Tibial nerve (tissue), 4 donors: Measurements from ENCODE around the gene SLC43A1. TPM values are rescaled to one million over a fixed set of nuclear protein-coding genes. Genes with fewer than 3 reads are reported as not detected.

ENCODE experiments used
- DNase-seq, 2 donors: peaks; one replicate each; pipeline ENCODE4 v3.0.0-alpha.2; 2019; ENCODE audit warnings: low spot score in 2 of 2
- H3K27ac ChIP-seq, 4 donors: fragments of 200-600 bp; sonication (generic) in 3 of 4; one replicate each; pipeline ENCODE4 v1.5.1; 2017 to 2019; ENCODE audit warnings: mild to moderate bottlenecking in 1 of 4
- H3K27me3 ChIP-seq, 2 donors: fragments of 200-600 bp; sonication (generic) in 1 of 2; one replicate each; pipeline versions ENCODE4 v1.5.1 to v1.6.0; 2017 to 2019
- H3K36me3 ChIP-seq, 3 donors: fragments of 200-600 bp; sonication (generic); one replicate each; pipeline ENCODE4 v1.5.1; 2018 to 2019
- H3K4me1 ChIP-seq, 4 donors: fragments of 200-600 bp; sonication (generic) in 3 of 4; one replicate each; pipeline ENCODE4 v1.5.1; 2017 to 2019
- H3K4me3 ChIP-seq, 4 donors: fragments of 200-600 bp; sonication (generic) in 3 of 4; one replicate each; pipeline ENCODE4 v1.5.1; 2017 to 2019; ENCODE audit warnings: mild to moderate bottlenecking in 1 of 4, moderate library complexity in 1 of 4
- H3K9me3 ChIP-seq, 4 donors: fragments of 200-600 bp; sonication (generic) in 3 of 4; one replicate each; pipeline ENCODE4 v1.5.1; 2017 to 2019
- EP300 ChIP-seq, 2 donors: sonication (generic); formaldehyde crosslinking; IDR thresholded peaks; one replicate each; pipeline ENCODE4 v1.6.1; 2017; ENCODE audit warnings: antibody characterized with exemption in 2 of 2, mild to moderate bottlenecking in 1 of 2
- POLR2A ChIP-seq, 2 donors: fragments of 450-650 bp; IDR thresholded peaks; one replicate each; pipeline ENCODE4 v1.6.1; 2017; ENCODE audit warnings: antibody characterized with exemption in 2 of 2, mild to moderate bottlenecking in 2 of 2, moderate library complexity in 2 of 2
- WGBS, 2 donors: methylation state at CpG; one replicate each; pipeline ENCODE4 v1.1.5; 2018; 5-methylcytosine and 5-hydroxymethylcytosine counted together
- total RNA-seq, 4 donors: library from RNA; depleted of rRNA; stranded (reverse); fragments of >200 nt; gene quantifications; one replicate each; pipeline ENCODE4 v1.1.0, GENCODE V29; 2016
- TF ChIP-seq, protein P1 (sequence below), 5 experiments: fragments of 200-600 bp in 3 of 5; fragments of 450-650 bp in 2 of 5; sonication (generic) in 3 of 5; IDR thresholded peaks; one replicate each; pipeline ENCODE4 v1.5.1; 2016 to 2019; ENCODE audit warnings: antibody characterized with exemption in 5 of 5, mild to moderate bottlenecking in 3 of 5, moderate library complexity in 2 of 5

The SLC43A1 gene
- total RNA-seq, 4 donors from 2014 or later, result 35.8 to 47.3 (median 42.4) TPM

DNA sequence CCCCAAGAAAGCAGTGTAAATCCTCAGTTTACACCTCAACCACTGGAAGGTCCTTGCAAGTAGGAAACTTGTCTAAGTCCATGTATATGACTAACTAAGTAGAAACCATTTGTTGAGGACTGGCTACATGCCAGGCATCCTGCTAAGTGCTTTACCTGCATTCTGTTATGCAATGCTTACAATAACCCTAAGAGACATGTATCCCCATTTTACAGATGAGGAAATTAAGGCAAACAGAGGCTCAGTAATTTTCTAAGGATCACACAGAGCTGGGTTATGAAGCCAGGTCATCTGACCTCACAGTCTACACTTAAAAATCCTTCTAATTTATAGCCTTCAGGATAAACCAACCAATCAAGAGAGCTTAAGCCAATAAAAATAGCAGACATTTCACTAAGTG, 13.5 kb upstream of the SLC43A1 start:
- TF ChIP-seq EP300 (IDR thresholded peaks at IDR 0.05) (no peak), POLR2A (IDR thresholded peaks at IDR 0.05) (no peak)
- TF ChIP-seq, protein P1, sequence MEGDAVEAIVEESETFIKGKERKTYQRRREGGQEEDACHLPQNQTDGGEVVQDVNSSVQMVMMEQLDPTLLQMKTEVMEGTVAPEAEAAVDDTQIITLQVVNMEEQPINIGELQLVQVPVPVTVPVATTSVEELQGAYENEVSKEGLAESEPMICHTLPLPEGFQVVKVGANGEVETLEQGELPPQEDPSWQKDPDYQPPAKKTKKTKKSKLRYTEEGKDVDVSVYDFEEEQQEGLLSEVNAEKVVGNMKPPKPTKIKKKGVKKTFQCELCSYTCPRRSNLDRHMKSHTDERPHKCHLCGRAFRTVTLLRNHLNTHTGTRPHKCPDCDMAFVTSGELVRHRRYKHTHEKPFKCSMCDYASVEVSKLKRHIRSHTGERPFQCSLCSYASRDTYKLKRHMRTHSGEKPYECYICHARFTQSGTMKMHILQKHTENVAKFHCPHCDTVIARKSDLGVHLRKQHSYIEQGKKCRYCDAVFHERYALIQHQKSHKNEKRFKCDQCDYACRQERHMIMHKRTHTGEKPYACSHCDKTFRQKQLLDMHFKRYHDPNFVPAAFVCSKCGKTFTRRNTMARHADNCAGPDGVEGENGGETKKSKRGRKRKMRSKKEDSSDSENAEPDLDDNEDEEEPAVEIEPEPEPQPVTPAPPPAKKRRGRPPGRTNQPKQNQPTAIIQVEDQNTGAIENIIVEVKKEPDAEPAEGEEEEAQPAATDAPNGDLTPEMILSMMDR (IDR thresholded peaks at IDR 0.05), result no peak
- Histone ChIP-seq H3K27ac (no peak overlapping the region), H3K9me3 (no peaks in the 10 kb centered on the region), H3K4me1 (peaks cover 0 to 24% (median 10%) of the 10 kb centered on the region in 4 donors), H3K36me3 (peaks cover 0 to 24% (median 0%) of the 10 kb centered on the region in 3 donors), H3K27me3 (no peaks in the 10 kb centered on the region), H3K4me3 (no peak overlapping the region)
- DNase-seq, result no peak

DNA sequence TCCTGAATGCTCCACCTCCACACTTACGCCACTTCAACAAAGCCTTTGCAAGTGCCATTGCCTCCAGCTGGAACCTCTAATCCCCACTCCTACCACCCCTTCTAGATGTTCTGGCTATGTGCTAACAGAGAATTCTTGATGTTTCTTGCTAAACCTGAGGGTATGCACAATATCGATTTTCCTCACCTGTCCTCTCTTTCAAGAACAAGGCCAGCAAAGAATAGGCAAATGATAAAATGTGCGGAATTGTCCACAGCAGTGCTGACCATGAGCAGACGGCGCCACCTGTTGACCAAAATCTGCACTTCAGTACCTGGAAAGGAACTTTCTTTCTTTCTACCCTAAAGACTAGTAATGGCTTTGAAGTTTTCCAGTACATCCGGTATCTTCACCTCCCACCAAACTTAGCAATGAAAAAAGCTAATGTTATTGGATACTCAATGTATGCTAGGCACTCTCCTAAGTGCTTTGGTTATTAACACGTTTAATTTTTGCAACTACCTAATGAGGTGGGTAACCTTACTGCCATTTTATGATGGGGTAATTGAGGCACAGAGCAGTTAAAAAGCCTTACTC, 11.6 kb upstream of the SLC43A1 start:
- Histone ChIP-seq H3K36me3 (peaks cover 0 to 24% (median 0%) of the 10 kb centered on the region in 3 donors), H3K9me3 (no peaks in the 10 kb centered on the region), H3K4me1 (peaks cover 0 to 24% (median 10%) of the 10 kb centered on the region in 4 donors), H3K4me3 (no peak overlapping the region), H3K27ac (no peak overlapping the region), H3K27me3 (no peaks in the 10 kb centered on the region)
- TF ChIP-seq POLR2A (IDR thresholded peaks at IDR 0.05) (no peak), EP300 (IDR thresholded peaks at IDR 0.05) (peak in 1 of 2 donors; percentile 36)
- TF ChIP-seq, protein P1 (IDR thresholded peaks at IDR 0.05), result peak; percentile 85 to 91 (median 87)
- DNase-seq, result peak; percentile 72 to 95
- WGBS, 2 donors, result 16 to 18% methylated on average over 7 of the region's 7 CpGs

DNA sequence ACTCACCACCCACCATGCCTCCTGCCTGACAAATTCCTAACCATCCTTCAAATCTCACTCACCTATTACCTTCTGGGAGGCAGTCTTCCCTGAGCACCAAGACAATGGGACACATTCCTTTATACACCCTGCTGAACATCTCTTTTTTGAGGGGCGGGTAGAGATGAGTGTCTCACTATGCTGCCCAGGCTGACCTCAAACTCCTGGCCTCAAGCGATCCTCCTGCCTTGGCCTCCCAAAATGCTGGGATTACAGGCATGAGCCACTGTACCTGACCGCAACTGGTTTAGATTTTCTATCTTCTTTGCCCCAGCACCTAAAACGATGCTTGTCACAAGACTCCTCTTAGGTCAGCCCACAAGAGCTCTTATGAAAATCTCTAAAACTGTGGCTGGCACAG, 7.9 kb upstream of the SLC43A1 start:
- Histone ChIP-seq H3K4me1 (no peaks in the 10 kb centered on the region), H3K9me3 (no peaks in the 10 kb centered on the region), H3K4me3 (no peak overlapping the region), H3K27ac (no peak overlapping the region), H3K27me3 (no peaks in the 10 kb centered on the region), H3K36me3 (peaks cover 0 to 19% (median 0%) of the 10 kb centered on the region in 3 donors)
- no peak for TF ChIP-seq POLR2A (IDR thresholded peaks at IDR 0.05)
- TF ChIP-seq EP300 (IDR thresholded peaks at IDR 0.05), result no peak
- TF ChIP-seq, protein P1 (IDR thresholded peaks at IDR 0.05), result no peak
- 83 to 95% methylated on average over 4 of the region's 4 CpGs for WGBS, 2 donors
- no peak for DNase-seq

DNA sequence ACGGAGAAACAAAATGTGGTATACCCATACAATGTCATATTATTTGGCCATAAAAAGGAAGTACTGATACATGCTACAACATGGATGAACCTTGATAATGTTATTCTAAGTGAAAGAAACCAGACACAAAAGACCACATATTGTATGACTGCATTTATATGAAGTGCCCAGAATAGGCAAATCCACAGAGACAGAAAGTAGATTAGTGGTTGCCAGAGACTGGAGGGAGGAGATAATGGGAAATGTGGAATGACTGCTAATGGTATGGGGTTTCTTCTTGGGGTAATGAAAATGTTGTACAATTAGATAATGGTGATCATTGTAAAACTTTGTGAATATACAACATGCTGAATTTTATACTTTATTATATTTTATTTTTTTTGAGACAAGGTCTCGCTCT, 5.6 kb upstream of the SLC43A1 start:
- 85 to 91% methylated on average over 2 of the region's 2 CpGs for WGBS, 2 donors

DNA sequence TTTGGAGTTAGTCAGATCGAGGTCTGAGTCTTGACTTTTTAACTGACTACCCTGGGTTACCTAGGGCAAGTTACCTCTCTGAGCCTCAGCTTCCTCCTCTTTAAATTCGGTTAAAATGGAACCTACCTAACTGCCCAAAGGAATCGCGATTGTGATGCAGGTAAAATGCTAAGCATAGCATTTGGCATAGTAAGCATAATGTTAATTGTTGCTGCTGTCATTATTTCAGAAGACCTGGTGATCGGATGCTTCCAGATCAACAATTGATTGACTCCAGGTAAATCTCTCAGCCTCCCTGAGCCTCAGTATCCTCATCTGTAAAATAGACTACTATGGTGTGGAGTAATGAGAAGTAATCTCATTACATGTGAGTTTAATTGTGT, 550 bp upstream of the SLC43A1 start:
- H3K4me3 ChIP-seq, result peak overlapping the region; percentile 65 to 78 (median 69)
- peaks cover 0 to 22% (median 6%) of the 10 kb centered on the region in 4 donors for H3K4me1 ChIP-seq
- no peaks in the 10 kb centered on the region for H3K36me3 ChIP-seq
- DNase-seq, result no peak
- TF ChIP-seq, protein P1 (IDR thresholded peaks at IDR 0.05), result no peak
- TF ChIP-seq POLR2A (IDR thresholded peaks at IDR 0.05) (no peak), EP300 (IDR thresholded peaks at IDR 0.05) (no peak)
- WGBS, 2 donors, result 16% methylated on average over 5 of the region's 5 CpGs
- no peaks in the 10 kb centered on the region for H3K9me3 ChIP-seq
- no peaks in the 10 kb centered on the region for H3K27me3 ChIP-seq
- H3K27ac ChIP-seq, result peak overlapping the region in 2 of 4 donors; percentile 49 to 83

More for the DNA sequence above, 5.6 kb upstream of the SLC43A1 start:
- H3K27me3 ChIP-seq, result no peaks in the 10 kb centered on the region
- H3K36me3 ChIP-seq, result peaks cover 0 to 10% (median 0%) of the 10 kb centered on the region in 3 donors
- H3K27ac ChIP-seq, result no peak overlapping the region
- H3K4me1 ChIP-seq, result peaks cover 0 to 2% (median 0%) of the 10 kb centered on the region in 4 donors
- H3K9me3 ChIP-seq, result no peaks in the 10 kb centered on the region
- DNase-seq, result no peak
- no peak overlapping the region for H3K4me3 ChIP-seq
- TF ChIP-seq POLR2A (IDR thresholded peaks at IDR 0.05) (no peak), EP300 (IDR thresholded peaks at IDR 0.05) (no peak)
- TF ChIP-seq, protein P1 (IDR thresholded peaks at IDR 0.05), result no peak
